ENCODE results near the gene DEDD2.

DNA sequence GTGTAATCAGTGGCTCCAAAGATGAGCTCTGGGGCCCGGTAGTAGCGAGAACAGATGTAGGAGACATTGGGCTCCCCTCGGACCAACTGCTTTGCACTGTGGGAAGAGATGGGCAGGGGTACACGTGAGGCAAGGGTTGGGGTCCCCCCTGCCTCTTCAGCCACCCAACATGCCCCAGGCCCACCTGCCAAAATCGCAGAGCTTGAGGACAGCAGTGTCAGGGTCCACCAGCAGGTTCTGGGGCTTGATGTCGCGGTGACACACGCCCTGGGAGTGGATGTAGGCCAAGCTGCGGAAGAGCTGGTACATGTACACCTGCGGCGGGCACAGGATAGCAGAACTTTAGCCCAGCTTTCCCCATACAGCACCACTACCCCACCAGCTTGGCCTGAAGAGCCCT is 16.9 kb upstream of the DEDD2 start:
- TF ChIP-seq, protein P1, sequence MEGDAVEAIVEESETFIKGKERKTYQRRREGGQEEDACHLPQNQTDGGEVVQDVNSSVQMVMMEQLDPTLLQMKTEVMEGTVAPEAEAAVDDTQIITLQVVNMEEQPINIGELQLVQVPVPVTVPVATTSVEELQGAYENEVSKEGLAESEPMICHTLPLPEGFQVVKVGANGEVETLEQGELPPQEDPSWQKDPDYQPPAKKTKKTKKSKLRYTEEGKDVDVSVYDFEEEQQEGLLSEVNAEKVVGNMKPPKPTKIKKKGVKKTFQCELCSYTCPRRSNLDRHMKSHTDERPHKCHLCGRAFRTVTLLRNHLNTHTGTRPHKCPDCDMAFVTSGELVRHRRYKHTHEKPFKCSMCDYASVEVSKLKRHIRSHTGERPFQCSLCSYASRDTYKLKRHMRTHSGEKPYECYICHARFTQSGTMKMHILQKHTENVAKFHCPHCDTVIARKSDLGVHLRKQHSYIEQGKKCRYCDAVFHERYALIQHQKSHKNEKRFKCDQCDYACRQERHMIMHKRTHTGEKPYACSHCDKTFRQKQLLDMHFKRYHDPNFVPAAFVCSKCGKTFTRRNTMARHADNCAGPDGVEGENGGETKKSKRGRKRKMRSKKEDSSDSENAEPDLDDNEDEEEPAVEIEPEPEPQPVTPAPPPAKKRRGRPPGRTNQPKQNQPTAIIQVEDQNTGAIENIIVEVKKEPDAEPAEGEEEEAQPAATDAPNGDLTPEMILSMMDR (IDR thresholded peaks at IDR 0.05; ENCODE audit: low read depth, low read length) = no peak
- TF ChIP-seq MYC (IDR thresholded peaks at IDR 0.05; ENCODE audit: low read depth, low read length) (no peak), POLR2A (IDR thresholded peaks at IDR 0.05; ENCODE audit: extremely low read depth, insufficient read length) (no peak)
- TF ChIP-seq, protein P2, sequence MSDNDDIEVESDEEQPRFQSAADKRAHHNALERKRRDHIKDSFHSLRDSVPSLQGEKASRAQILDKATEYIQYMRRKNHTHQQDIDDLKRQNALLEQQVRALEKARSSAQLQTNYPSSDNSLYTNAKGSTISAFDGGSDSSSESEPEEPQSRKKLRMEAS (IDR thresholded peaks at IDR 0.05; ENCODE audit: low read depth, low read length) = no peak

All from NB4 (cell line).